ENCODE results near the gene CLDN9. TPM values are rescaled to one million over a fixed set of nuclear protein-coding genes. Genes with fewer than 3 reads are reported as not detected.
A peak's percentile ranks its signal among the peaks of the same experiment; 100 is the strongest.

CLDN9 gene
- total RNA-seq, 6 donors from 2014 or later: 0.57 to 5.9 (median 1.1) TPM

GRCh38 chr16:3045758-3046640 lies 33.3 kb downstream of the CLDN9 start, which contains the start of gene MMP25:
TSS of gene MMP25 (plus strand) at chr16:3046561. CDS start at chr16:3046918, 357 bp downstream.
- H3K4me1 ChIP-seq: peaks cover 21 to 34% (median 25%) of the 10 kb centered on the region in 4 donors
- TF ChIP-seq EP300 (IDR thresholded peaks at IDR 0.05) (no peak), POLR2A (IDR thresholded peaks at IDR 0.05) (no peak), POLR2AphosphoS5 (IDR thresholded peaks at IDR 0.05) (no peak), CTCF (IDR thresholded peaks at IDR 0.05) (no peak)
- 2% methylated on average over 22 to 30 of the region's 86 CpGs for WGBS, 2 donors
- peak within 1 kb of the TSS; percentile 32 to 85 (median 70) for H3K27ac ChIP-seq
- ATAC-seq (ENCODE audit: low FRiP score in 2 of 2): peak; percentile 21 to 75
- peaks cover 0 to 36% (median 26%) of the 10 kb centered on the region in 4 donors for H3K27me3 ChIP-seq
- DNase-seq: peak; percentile 54 to 89
- peak within 1 kb of the TSS; percentile 27 to 54 (median 44) for H3K4me3 ChIP-seq
- no peaks in the 10 kb centered on the region for H3K36me3 ChIP-seq
- H3K9me3 ChIP-seq: no peaks in the 10 kb centered on the region

- no peaks in the 10 kb centered on the region for H3K9me3 ChIP-seq
- no peaks in the 10 kb centered on the region for H3K36me3 ChIP-seq
- H3K4me1 ChIP-seq: peaks cover 21 to 34% (median 25%) of the 10 kb centered on the region in 4 donors
- peaks cover 0 to 36% (median 26%) of the 10 kb centered on the region in 4 donors for H3K27me3 ChIP-seq
- DNase-seq (peak in 1 of 2 donors; percentile 88), ATAC-seq (ENCODE audit: low FRiP score in 2 of 2) (peak in 1 of 2 donors; percentile 16)
- H3K27ac ChIP-seq: peak overlapping the region; percentile 32 to 85 (median 70)
- H3K4me3 ChIP-seq: peak overlapping the region in 3 of 4 donors; percentile 38 to 54 (median 50)
- WGBS, 2 donors: 3 to 4% methylated on average over 12 to 20 of the region's 54 CpGs
- TF ChIP-seq POLR2A (IDR thresholded peaks at IDR 0.05): no peak
- no peak for TF ChIP-seq EP300 (IDR thresholded peaks at IDR 0.05)
- no peak for TF ChIP-seq POLR2AphosphoS5 (IDR thresholded peaks at IDR 0.05)
- no peak for TF ChIP-seq CTCF (IDR thresholded peaks at IDR 0.05)
These were observed 34.1 kb downstream of the CLDN9 start for GRCh38 chr16:3046641-3047386.

GRCh38 chr16:3047387-3047720 lies 34.6 kb downstream of the CLDN9 start:
- ATAC-seq (ENCODE audit: low FRiP score in 2 of 2) (no peak), DNase-seq (peak in 1 of 2 donors; percentile 80)
- H3K9me3 ChIP-seq: no peaks in the 10 kb centered on the region
- H3K27ac ChIP-seq: peak overlapping the region; percentile 32 to 85 (median 70)
- WGBS, 2 donors: 23 to 33% methylated on average over 1 to 13 of the region's 13 CpGs
- H3K4me1 ChIP-seq: peaks cover 21 to 34% (median 25%) of the 10 kb centered on the region in 4 donors
- peak overlapping the region in 3 of 4 donors; percentile 38 to 54 (median 50) for H3K4me3 ChIP-seq
- TF ChIP-seq EP300 (IDR thresholded peaks at IDR 0.05) (no peak), CTCF (IDR thresholded peaks at IDR 0.05) (no peak), POLR2AphosphoS5 (IDR thresholded peaks at IDR 0.05) (no peak), POLR2A (IDR thresholded peaks at IDR 0.05) (no peak)
- no peaks in the 10 kb centered on the region for H3K36me3 ChIP-seq
- H3K27me3 ChIP-seq: peaks cover 0 to 36% (median 26%) of the 10 kb centered on the region in 4 donors

- no peaks in the 10 kb centered on the region for H3K36me3 ChIP-seq
- WGBS, 2 donors: 76 to 85% methylated on average over 21 to 26 of the region's 26 CpGs
- DNase-seq (no peak), ATAC-seq (ENCODE audit: low FRiP score in 2 of 2) (no peak)
- peaks cover 22 to 39% (median 27%) of the 10 kb centered on the region in 4 donors for H3K4me1 ChIP-seq
- no peak overlapping the region for H3K4me3 ChIP-seq
- TF ChIP-seq POLR2A (IDR thresholded peaks at IDR 0.05) (no peak), CTCF (IDR thresholded peaks at IDR 0.05) (no peak), EP300 (IDR thresholded peaks at IDR 0.05) (no peak), POLR2AphosphoS5 (IDR thresholded peaks at IDR 0.05) (no peak)
- peaks cover 0 to 27% (median 20%) of the 10 kb centered on the region in 4 donors for H3K27me3 ChIP-seq
- no peaks in the 10 kb centered on the region for H3K9me3 ChIP-seq
- peak overlapping the region; percentile 59 to 85 (median 70) for H3K27ac ChIP-seq
These were observed 37.3 kb downstream of the CLDN9 start for GRCh38 chr16:3049921-3050481.

Measured in upper lobe of left lung (tissue), 6 donors.